Keratinocyte (primary cell): Measurements from ENCODE around the gene RHEX. TPM values are rescaled to one million over a fixed set of nuclear protein-coding genes. Genes with fewer than 3 reads are reported as not detected.
A peak's percentile ranks its signal among the peaks of the same experiment; 100 is the strongest.

ENCODE experiments used
- DNase-seq: peaks from one replicate; pipeline ENCODE4 v3.0.0-alpha.2; 2011; ENCODE audit warnings: low read depth, missing footprints, low spot score
- FAIRE-seq: peaks from 2 replicates; lab custom pipeline; 2011; peaks lifted over from hg19 to GRCh38; lab: Jason Lieb, UNC
- H2AFZ ChIP-seq: 2 replicates; pipeline ENCODE4 v1.6.0; 2012; ENCODE audit warnings: low read length, control low read depth, inconsistent platforms; ENCODE audit not compliant: control insufficient read depth
- H3K27ac ChIP-seq: 2 replicates; pipeline ENCODE4 v1.5.1; 2011; ENCODE audit warnings: low read length; ENCODE audit not compliant: control insufficient read depth, insufficient read depth
- H3K27me3 ChIP-seq: 3 replicates; pipeline ENCODE4 v1.6.0; 2011; ENCODE audit warnings: low read length; ENCODE audit not compliant: control insufficient read depth, insufficient read depth; ENCODE audit errors: extremely low read depth
- H3K36me3 ChIP-seq, 2 experiments: 2 replicates in 1 of 2; 3 replicates in 1 of 2; pipeline ENCODE4 v1.5.1; 2011; ENCODE audit warnings: low read length in 2 of 2, mild to moderate bottlenecking in 1 of 2; ENCODE audit not compliant: control insufficient read depth in 2 of 2, insufficient read depth in 2 of 2; ENCODE audit errors: extremely low read depth in 1 of 2
- H3K4me1 ChIP-seq: 3 replicates; pipeline ENCODE4 v1.5.1; 2011; ENCODE audit warnings: low read length; ENCODE audit not compliant: control insufficient read depth, insufficient read depth; ENCODE audit errors: extremely low read depth
- H3K4me2 ChIP-seq: 3 replicates; pipeline ENCODE4 v1.6.0; 2011; ENCODE audit warnings: low read depth, low read length; ENCODE audit not compliant: control insufficient read depth, insufficient read depth; ENCODE audit errors: extremely low read depth
- H3K4me3 ChIP-seq, 3 experiments: fragments of 200-600 bp in 1 of 3; sonication (generic) in 1 of 3; 2 replicates in 2 of 3; 3 replicates in 1 of 3; pipeline ENCODE4 v1.5.1; 2011 to 2016; ENCODE audit warnings: low read length in 3 of 3, mild to moderate bottlenecking in 3 of 3, control low read depth in 2 of 3, inconsistent platforms in 1 of 3, low read depth in 1 of 3, mixed read lengths in 1 of 3, mixed run types in 1 of 3, moderate library complexity in 1 of 3; ENCODE audit not compliant: control insufficient read depth in 2 of 3, insufficient read depth in 2 of 3; ENCODE audit errors: extremely low read depth in 1 of 3
- H3K79me2 ChIP-seq: 2 replicates; pipeline ENCODE4 v1.6.0; 2012; ENCODE audit warnings: low read length; ENCODE audit not compliant: control insufficient read depth, insufficient read depth
- H3K9ac ChIP-seq: 3 replicates; pipeline ENCODE4 v1.6.0; 2011; ENCODE audit warnings: low read length; ENCODE audit not compliant: control insufficient read depth, insufficient read depth; ENCODE audit errors: extremely low read depth
- H3K9me1 ChIP-seq: 3 replicates; pipeline ENCODE4 v1.6.0; 2011; ENCODE audit warnings: low read length; ENCODE audit not compliant: control insufficient read depth, insufficient read depth; ENCODE audit errors: extremely low read depth
- H3K9me3 ChIP-seq: 2 replicates; pipeline ENCODE4 v1.5.1; 2012; ENCODE audit warnings: low read depth, low read length; ENCODE audit not compliant: control insufficient read depth
- H4K20me1 ChIP-seq: 3 replicates; pipeline ENCODE4 v1.6.0; 2011; ENCODE audit warnings: low read length; ENCODE audit not compliant: control insufficient read depth, insufficient read depth; ENCODE audit errors: extremely low read depth
- EZH2 ChIP-seq: IDR thresholded peaks from one replicate; pipeline ENCODE4 v1.6.1; 2012; ENCODE audit warnings: inconsistent platforms, mild to moderate bottlenecking, low read length, moderate library complexity
- dilution Hi-C: fragments of 300-500 bp; cut with MboI; formaldehyde crosslinking; loops from one replicate; pipeline ENCODE4 v1.7.0; 2020; ENCODE audit warnings: low sequenced_read_pairs; ENCODE audit not compliant: extremely low pct_ligation_motif_present
- polyA plus RNA-seq, 5 experiments: library from polyadenylated mRNA; depleted of rRNA in 3 of 5; stranded (reverse) in 3 of 5; stranded (forward) in 1 of 5; unstranded in 1 of 5; fragments of >200 nt; gene quantifications; 1 replicate in 1 of 5; 2 replicates in 3 of 5; 3 replicates in 1 of 5; pipeline versions ENCODE4 v1.2.1 to v1.2.3, GENCODE V29; 2011 to 2012; ENCODE audit warnings: missing spikeins in 2 of 5, low read depth in 1 of 5, low replicate concordance in 1 of 5
- TF ChIP-seq, protein P1 (sequence below), 3 experiments: IDR thresholded peaks in 1 of 3; conservative IDR thresholded peaks in 1 of 3; optimal IDR thresholded peaks in 1 of 3; 2 replicates in 2 of 3; 3 replicates in 1 of 3; pipeline versions ENCODE3 to v1.5.1; 2011; ENCODE audit warnings: low read length in 3 of 3, mild to moderate bottlenecking in 3 of 3, moderate library complexity in 2 of 3, control low read depth in 1 of 3, inconsistent platforms in 1 of 3; ENCODE audit not compliant: insufficient read depth in 2 of 3; ENCODE audit errors: extremely low read depth in 1 of 3

Gene RHEX
- polyA plus RNA-seq, 1 donor (not counting 4 experiments of a cell fraction or from before 2014, with no cell fraction given), result not detected

DNA sequence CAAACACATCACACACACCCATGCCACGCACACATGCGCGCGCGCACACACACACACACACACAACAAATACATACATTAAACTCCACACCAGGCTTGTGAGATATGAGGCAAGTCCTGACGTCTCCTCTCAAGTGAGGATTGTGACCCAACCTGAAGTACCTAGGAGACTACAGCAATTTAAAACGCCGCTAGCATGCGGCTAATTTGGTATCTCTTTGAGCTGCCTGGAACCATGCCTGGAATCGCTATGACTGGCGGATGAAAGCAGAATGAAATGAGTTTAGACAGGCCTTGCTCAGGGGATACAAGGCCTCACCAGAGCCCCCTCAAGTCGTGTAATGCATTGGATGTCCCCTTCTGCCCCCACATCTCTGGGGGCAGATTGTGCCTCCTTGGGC lies 48.1 kb upstream of the RHEX start:
- H3K4me1 ChIP-seq, result peaks cover 56% of the 10 kb centered on the region
- peaks cover under 1% of the 10 kb centered on the region for H3K79me2 ChIP-seq
- H3K27me3 ChIP-seq, result no peaks in the 10 kb centered on the region
- H3K4me3 ChIP-seq, result peak overlapping the region in 1 of 3 experiments; percentile 35
- H3K9me3 ChIP-seq, result no peaks in the 10 kb centered on the region
- no peaks in the 10 kb centered on the region for H3K9me1 ChIP-seq
- H3K36me3 ChIP-seq, result no peaks in the 10 kb centered on the region
- H3K4me2 ChIP-seq, result peak overlapping the region; percentile 58
- H4K20me1 ChIP-seq, result no peaks in the 10 kb centered on the region
- DNase-seq, result no peak
- H3K27ac ChIP-seq, result peak overlapping the region; percentile 94
- no peak for TF ChIP-seq EZH2
- TF ChIP-seq, protein P1, sequence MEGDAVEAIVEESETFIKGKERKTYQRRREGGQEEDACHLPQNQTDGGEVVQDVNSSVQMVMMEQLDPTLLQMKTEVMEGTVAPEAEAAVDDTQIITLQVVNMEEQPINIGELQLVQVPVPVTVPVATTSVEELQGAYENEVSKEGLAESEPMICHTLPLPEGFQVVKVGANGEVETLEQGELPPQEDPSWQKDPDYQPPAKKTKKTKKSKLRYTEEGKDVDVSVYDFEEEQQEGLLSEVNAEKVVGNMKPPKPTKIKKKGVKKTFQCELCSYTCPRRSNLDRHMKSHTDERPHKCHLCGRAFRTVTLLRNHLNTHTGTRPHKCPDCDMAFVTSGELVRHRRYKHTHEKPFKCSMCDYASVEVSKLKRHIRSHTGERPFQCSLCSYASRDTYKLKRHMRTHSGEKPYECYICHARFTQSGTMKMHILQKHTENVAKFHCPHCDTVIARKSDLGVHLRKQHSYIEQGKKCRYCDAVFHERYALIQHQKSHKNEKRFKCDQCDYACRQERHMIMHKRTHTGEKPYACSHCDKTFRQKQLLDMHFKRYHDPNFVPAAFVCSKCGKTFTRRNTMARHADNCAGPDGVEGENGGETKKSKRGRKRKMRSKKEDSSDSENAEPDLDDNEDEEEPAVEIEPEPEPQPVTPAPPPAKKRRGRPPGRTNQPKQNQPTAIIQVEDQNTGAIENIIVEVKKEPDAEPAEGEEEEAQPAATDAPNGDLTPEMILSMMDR (optimal IDR thresholded peaks at IDR 0.05 in 1 of 3, IDR thresholded peaks at IDR 0.05 in 1 of 3, conservative IDR thresholded peaks at IDR 0.05 in 1 of 3; ENCODE audit: extremely low read depth in 1 of 3, insufficient read depth in 2 of 3, low read length in 3 of 3), result no peak
- peak overlapping the region; percentile 78 for H2AFZ ChIP-seq
- peak overlapping the region; percentile 61 for H3K9ac ChIP-seq
- no peak for FAIRE-seq
- dilution Hi-C loops, result no loop called here

DNA sequence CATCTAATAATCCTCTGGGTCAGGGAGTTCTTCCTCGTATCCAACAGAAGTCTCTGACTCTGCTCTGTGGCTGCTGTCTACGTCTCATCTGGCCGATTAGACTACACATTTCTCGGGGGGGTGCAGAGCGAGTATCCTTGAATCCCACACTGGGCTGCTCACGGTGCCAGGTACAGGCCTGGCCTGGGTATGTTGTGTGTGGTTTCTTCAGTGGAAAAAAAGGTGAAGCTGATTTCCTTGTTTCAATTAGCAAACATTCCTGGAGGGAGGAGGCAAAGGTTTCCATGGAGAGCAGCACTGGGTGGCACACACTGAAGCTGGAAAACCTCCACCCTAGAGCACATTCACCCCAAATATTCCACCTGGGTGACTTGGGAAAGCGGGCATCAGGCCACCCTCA lies 47.7 kb upstream of the RHEX start:
- H4K20me1 ChIP-seq, result no peaks in the 10 kb centered on the region
- no peaks in the 10 kb centered on the region for H3K9me3 ChIP-seq
- H3K79me2 ChIP-seq, result no peaks in the 10 kb centered on the region
- no peaks in the 10 kb centered on the region for H3K9me1 ChIP-seq
- no peak for TF ChIP-seq EZH2
- TF ChIP-seq, protein P1 (optimal IDR thresholded peaks at IDR 0.05 in 1 of 3, IDR thresholded peaks at IDR 0.05 in 1 of 3, conservative IDR thresholded peaks at IDR 0.05 in 1 of 3; ENCODE audit: extremely low read depth in 1 of 3, insufficient read depth in 2 of 3, low read length in 3 of 3), result no peak
- dilution Hi-C loops, result no loop called here
- H3K4me3 ChIP-seq, result peak overlapping the region in 2 of 3 experiments; percentile 3 to 35
- DNase-seq (no peak), FAIRE-seq (no peak)
- H3K4me2 ChIP-seq, result peak overlapping the region; percentile 58
- no peaks in the 10 kb centered on the region for H3K27me3 ChIP-seq
- peak overlapping the region; percentile 61 for H3K9ac ChIP-seq
- H3K36me3 ChIP-seq, result no peaks in the 10 kb centered on the region
- peak overlapping the region; percentile 78 for H2AFZ ChIP-seq
- H3K4me1 ChIP-seq, result peaks cover 55% of the 10 kb centered on the region
- peak overlapping the region; percentile 94 for H3K27ac ChIP-seq
